GM21825 (cell line): Measurements from ENCODE around the gene WWOX.

ENCODE experiments used
- ATAC-seq: cut with Tn5 transposase; IDR thresholded peaks from one replicate; pipeline ENCODE4 v1.9.1; 2021; ENCODE audit warnings: mild to moderate bottlenecking, moderate library complexity; ENCODE audit not compliant: unreplicated experiment

The WWOX gene

DNA sequence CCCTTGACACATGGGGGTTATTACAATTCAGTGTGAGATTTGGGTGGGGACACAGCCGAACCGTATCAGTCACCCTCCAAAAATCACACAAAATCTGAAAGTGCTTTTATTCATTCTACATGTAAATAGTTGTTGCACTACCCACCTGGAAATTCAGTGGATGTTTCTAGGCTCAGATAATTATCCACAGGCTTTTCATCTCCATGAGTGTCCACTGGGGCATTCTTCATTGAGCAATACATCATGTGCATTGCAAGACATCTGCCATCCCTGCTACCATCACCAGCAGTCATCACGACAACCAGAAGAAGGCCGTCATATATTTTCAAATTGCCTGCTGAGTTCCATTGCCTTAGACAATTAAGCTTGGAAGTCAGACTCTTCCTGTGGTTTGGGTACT is 330.8 kb downstream of the WWOX start:
- ATAC-seq, result no peak

DNA sequence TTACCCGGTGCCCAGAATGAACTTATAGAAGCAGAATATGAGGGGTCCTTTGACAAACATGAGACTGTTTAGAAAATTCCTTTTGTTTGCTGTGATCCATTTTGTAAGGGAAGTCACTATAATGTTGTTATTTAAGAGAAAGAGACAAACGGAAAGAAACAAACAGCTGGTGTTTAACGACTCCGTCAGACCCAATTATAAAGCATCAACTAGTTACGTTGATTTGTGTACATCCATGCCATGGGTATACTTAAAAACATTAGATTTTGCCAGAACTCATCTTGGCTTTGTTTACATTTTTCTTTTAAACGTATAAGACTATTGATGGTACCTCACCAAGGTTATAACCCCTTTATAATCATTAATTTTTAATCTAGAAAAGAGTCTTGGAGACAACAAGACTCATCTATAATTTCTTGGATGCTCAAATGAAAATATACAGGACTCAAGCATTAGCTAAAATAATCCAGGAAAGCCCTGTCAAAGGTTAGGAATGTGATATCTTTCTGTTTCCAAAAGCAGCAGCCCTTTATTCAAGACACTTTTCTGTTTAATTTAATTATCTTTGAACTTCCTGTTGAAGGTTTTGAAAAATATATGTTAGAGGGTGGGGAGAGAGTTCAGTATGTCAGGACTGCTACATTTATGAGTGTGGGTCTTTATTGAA is 331.7 kb downstream of the WWOX start:
- ATAC-seq, result no peak

DNA sequence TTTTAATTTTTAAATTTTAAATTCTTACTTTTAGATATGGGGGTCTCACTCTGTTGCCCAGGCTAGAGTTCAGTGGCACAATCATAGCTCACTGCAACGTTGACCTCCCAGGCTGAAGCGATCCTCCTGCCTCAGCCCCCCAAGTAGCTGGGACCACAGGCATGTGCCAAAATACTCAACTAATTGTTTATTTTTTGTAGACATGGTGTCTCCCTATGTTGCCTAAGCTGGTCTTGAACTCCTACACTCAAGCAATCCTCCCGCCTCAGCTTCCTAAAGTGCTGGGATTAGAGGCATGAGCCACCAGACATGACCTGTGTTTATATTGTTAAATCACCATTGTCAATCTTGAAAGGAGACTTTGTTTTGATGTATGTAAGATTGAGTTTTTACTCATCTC is 332.2 kb downstream of the WWOX start:
- no peak for ATAC-seq

DNA sequence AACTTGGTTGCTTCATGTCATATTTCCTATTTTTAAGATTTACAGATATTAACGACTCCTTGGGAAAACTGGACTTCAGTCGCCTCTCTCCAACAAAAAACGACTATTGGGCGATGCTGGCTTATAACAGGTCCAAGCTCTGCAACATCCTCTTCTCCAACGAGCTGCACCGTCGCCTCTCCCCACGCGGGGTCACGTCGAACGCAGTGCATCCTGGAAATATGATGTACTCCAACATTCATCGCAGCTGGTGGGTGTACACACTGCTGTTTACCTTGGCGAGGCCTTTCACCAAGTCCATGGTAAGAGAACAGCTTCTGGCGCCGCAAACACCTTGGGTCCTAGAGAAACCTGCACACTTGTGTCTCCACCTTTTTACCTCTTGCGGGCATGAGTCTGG is 333.0 kb downstream of the WWOX start:
- ATAC-seq, result no peak

DNA sequence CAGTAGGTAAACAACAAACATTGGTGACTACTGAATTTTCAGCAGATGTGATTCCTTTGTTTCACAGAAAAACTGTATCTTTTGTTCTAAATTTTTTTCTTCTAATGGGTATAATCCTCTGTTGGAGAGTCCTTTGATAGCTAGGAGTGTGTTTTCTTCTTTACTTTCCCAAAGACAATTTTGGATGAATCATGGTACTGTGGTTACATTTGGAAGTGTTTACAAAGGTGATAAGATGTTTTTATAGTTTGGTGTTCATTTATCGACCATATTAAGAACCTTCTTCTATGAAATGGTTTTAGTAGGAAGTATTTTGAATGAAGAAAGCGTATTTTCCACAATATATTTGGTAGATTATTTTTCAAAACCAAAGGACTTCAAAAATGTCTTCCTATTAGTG is 333.7 kb downstream of the WWOX start:
- no peak for ATAC-seq

DNA sequence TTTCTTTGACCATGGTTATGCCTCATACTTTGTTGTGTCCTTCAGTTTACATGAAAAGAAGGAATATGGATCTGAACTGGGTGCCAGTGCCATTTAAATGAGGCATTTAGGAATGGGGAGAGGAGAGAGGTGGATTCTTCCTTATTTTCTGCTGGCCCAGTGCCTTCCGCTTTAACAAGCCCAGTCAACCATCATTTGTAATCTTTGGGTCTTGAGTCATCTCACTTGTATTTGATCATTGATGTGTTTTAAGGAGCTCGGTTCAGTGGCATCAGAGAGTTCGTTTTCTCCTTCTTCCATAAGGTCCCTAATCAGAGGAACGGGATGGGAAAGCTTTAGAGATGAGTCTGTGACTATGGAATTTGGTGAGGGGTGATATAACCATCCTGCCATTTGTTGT is 334.9 kb downstream of the WWOX start:
- ATAC-seq, result no peak

DNA sequence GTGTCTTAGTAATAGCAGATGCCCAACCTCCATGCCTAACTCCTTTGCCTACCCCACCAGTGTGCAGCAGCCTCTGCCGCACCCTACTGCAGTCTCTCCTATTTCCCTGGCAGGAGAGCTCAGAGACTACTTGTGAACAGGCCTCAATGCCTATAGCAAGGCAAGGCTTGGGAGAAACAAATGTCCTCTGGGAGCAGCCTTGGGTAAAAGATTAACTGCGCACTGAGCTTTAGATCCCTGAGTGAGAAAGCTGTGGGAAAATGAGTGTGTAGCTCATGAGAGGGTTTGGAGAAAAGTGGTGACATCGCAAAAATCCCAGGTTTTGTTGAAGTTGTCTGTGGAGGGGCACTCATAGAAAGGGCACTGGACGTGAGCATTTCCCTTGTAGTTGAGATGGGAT is 335.8 kb downstream of the WWOX start:
- ATAC-seq, result no peak

DNA sequence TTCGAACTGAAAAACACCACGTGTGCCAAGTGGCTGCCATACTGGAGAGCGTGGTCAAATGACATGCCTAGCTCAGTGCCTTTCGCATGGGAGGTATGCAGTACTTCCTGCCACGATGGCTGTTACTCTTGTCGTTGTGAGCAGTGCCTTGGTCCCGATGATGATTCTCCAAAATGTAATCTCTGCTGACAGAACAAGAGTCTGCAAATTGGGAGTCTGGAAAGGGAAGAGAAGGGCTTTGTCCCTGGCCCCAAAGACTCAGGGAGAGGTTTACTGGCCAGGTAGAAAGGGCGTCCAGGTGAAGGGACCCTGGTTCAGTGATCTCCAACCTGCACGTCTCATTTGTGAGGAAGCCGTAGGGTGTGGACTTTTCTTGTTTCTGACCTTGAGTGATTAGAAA is 336.6 kb downstream of the WWOX start:
- ATAC-seq, result no peak

DNA sequence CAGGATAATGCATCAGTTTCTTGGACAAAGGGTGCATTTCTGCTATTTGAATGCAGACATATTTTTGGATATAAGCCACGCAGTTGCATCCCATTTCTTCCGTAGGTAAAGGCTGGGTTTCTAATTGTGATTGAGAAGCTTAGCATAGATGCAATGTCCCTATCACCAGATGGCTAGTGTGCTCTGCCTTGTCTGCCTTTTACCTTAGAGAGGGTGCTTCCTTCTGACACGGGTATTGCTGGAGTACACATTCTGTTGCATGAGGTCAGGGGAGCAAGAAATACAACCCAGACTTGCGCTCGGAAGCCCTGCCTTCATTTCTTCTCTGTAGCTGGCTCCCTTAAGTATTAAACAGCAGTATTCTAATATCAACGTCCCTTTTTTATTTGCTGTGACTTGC is 337.4 kb downstream of the WWOX start:
- no peak for ATAC-seq

DNA sequence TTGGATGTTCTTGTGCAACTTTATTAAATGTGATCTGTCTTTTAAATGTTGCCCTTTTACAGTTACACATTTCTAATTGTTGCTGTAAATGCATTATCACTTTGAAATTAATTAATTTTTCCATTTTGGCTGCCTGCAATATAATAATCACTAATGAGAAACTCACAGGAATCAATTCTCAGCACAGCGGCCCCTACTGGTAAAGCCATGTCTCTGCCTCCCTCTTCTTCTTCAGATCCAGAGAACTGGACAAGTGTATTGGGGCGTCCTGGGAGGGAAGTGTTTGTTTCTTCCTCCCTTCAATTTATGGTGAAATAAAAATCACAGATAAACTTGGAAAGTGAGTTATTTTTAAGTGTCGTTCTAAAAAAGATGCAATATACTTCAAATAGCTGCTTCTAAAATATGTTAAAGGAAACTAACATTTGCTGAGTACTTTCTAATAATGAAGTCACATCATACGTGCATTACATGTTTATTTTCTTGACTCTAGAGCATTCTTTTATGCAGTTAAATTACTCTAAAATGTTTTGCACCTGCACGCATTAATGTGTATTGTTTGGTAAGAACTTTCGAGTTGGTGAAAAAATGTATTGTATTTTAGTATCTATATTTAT is 338.0 kb downstream of the WWOX start:
- no peak for ATAC-seq

DNA sequence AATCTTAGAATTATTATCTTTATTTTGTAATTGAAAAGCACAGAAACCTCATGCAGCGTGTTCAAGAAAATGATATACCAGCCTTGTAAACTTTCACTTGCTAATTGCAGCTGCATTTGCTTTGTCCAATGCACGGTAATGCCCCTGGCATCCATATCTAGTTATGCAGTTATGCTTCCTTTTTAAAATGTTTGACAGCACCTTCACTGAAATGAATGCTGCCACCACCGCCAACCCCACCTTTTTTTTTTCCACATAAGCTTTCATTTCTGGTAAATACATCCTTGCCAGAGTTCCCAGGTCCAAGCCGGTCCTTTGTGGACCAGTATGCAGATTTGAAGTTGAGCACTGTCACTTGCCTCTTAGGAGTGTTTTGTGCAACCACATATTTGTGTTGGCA is 338.8 kb downstream of the WWOX start:
- no peak for ATAC-seq

DNA sequence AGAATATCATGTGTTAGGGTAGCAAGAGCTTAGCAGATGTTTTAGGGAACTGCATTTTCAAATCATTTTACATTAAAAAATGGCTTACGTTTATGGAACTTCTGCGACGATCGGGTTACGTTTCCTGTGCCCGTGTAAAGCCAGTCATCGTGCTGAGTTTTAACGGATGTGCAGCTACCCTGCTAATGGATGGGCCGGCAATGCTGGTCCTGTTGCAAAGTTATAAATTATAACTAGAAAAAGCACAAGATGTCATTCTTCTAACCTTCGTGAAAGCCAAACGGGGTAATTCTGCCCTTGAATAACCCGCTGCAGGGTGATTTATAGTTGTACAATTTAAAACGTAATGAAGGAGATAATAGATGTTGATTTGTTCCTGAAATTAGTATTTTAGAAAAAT is 339.2 kb downstream of the WWOX start:
- ATAC-seq, result no peak

DNA sequence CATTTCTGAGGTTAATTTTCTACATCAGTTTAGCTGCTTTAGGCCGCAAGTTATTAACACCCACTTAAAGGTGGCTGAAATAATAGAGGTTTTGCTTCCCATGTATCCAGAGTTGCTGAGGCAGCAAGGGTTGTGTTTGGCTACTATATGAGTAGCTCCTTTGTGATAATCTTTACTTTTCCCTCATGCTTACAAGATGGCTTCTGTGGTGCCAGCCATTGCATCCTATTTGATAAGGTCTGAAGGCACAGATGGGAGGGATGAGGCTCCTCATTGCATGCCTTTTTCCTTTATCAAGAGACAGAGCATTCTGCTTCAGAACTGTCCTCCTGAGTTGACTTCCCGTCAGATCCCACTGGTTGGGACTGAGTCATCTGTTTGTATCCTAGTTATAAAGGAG is 340.2 kb downstream of the WWOX start:
- ATAC-seq, result no peak

DNA sequence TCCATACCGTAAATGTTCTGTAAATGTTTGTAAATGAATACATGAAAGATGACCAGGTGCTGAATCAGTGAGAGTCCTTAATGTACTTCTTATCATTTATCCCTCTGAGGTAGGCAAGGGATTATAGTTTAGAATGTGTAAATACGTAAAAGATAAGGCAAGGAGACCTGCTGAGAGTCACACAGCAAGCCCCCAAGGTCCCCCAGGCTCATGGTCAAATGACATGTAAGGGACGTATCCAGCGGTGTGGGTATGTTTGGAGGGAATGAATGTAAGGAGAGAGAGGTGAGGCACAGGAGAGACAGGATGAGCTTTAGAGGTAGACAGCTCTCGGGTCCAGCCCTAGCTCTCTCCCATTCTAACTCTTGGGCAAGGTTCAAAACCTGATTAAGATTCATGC is 341.8 kb downstream of the WWOX start:
- no peak for ATAC-seq

DNA sequence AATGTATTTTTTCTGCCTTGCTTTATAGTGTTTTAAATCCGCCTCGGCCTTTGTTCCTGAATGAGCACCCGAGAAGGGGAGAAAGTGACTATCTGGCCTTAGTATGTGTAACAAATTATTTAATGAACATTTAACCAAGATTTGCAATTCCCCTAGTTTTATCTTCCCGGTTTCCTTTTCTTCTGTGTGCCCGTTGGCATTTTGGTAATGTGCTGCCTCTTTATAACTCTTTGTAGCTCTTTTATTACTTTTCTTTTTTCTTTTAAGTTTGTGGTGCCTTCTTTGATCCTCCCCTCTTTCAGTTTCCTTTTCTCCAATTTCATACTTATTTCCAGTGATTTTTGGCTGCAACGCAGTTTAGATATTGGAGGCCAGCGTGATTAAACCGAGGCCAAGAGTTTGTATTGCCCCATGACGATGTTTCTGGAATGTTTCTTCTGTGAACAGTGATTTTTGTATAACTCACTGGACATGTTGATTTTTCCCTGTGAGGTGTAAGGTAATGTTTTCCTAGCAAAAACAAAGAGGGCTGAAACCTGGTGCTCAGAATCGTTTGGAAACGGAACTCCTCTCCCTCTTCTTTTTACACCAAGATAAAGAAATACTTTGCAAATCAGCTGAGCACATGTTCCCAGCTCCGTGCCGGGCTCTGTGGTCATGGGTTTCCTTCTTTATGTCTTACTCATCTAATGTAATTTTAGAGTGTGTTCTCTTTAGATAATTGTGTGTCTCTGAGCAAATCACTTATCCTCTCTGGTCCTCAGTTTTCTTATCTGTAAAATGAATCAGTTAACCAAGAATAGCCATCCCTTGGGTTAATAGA is 344.3 kb downstream of the WWOX start:
- no peak for ATAC-seq

DNA sequence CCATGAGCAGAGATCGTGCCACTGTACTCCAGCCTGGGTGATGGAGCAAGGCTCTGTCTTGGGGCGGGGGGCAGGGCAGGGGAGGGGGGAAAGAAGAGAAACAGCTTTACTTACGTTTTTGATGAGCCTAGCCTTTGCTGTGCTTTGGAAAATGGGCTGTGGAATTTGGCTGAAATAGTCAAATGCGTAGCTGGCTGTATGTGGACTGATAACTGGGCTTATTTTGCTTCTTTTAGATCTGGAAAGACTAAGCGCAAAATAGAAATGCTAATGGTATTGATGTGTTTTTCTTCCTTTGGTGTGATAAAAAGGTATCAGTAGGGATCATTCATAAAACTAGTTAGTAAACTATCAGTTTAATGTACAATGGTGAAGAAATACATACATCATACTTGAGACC is 346.4 kb downstream of the WWOX start:
- no peak for ATAC-seq

DNA sequence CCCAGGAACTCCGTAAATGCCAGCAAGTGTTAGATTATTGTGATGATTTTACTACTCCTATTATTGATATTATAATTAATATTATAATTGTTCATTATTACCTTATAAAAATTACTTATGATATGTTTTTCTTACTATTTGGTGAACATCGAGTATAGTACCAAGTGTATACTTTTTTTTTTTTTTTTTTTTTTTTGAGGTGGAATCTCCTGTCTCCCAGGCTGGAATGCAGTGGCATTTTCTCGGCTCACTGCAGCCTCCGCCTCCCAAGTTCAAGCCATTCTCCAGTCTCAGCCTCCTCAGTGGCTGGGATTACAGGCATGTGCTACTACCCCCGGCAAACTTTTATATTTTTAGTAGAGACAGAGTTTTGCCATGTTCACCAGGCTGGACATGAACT is 347.0 kb downstream of the WWOX start:
- no peak for ATAC-seq

DNA sequence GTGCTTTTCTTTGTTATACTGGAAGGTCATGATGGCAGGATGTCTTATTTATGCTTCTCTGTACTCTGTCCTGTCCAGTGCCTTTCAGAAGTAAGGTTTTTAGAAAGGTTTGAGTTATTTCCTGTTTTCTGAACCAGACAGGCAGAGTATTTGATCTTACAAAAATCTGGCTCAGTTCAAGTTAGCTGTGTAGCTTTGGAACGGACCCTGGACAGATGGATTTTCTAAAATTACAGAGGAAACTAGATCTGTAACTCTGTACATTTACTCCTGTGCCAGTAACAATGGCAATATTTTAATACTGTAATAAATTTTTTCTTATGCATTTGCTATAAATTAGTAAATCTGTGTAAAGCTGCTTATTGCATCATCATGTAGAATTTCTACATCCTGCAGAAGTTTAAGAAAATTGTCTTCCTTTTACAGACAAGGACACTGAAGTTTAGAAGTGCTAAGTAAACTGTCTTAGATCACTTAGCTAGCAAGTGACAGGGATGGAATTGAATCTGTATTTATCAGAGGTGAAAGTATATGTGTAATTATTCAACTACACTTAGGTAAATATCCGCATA is 347.6 kb downstream of the WWOX start:
- ATAC-seq, result no peak

DNA sequence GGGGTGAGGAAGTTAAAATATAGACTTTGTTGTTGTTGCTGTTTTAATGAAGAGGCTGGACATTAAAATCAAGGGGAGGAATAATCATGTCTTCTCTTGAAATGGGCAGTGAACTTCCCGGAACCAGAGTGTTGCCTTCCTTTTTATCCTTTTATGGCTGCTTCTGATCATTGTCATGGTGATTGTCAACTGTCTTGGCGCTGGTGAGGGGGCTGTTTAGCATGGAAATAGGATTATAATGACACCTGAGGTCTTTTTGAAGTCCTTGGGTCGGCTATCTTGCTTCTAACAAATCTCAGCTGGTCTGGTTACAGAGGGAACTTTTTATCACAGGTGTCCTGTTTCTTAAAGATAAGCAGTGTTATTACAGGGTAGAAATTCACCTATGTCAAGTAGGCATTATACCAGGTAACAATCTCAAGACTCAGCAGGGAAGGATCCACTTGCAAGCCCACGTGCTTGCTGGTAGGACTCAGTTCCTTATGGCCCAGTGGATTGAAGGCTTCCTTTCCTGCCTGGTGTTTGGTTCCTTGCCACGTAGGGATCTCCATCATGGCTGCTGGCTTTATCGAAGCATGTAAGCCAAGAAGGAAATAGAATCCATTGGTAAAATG is 349.3 kb downstream of the WWOX start:
- no peak for ATAC-seq

DNA sequence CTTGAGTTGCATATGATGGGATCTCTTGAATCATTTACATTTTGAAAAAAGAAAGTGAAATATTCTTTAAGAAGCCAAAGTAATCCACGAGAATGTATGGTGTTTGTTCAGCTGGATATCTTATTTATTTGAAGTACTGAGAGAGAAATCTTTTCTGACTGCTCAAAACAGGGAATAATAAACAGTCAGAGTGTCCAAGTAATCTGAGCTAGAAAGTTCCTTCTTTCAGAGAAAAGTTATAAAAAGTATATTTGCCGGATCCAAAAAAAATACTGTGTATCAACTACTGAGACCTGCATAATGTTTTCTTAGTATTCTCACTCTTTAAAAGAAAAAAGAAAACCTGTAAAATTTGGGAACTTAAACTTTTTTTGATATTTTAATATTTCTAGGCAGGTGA is 350.8 kb downstream of the WWOX start:
- ATAC-seq, result no peak

DNA sequence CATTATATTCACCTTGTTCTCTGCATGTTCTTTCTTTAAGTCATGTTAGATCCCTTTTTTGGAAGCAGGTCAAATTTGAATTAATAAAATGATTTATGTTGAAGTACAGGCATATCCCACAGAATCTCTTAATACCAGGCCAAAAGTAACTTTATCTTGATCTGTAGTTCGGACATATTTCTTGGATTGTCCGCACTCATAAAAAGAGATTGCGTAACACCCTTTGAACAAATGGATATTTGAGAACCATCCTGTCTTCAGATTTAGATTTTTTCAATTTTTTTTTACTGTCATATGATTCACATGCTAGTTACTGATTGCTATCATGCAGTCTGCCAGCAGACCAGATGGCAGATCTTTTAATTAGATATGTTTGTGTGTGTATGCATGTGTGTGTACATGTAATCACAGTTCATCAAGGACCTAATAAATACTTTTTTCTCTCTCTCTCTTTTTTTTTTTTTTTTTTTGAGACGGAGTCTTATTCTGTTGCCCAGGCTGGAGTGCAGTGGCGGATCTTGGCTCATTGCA is 352.6 kb downstream of the WWOX start:
- no peak for ATAC-seq
